Mesendoderm (in vitro differentiated cells): ENCODE measurements around the gene NLRP13.

Experiments
- DNase-seq: peaks from one replicate; pipeline ENCODE4 v3.0.0; 2013
- H2AK5ac ChIP-seq: 2 replicates; pipeline ENCODE4 v1.6.1; 2013; ENCODE audit warnings: low read length, inconsistent platforms
- H2BK120ac ChIP-seq: 2 replicates; pipeline ENCODE4 v1.6.1; 2013; ENCODE audit warnings: low read depth, mild to moderate bottlenecking, low read length, moderate library complexity, mixed read lengths
- H2BK15ac ChIP-seq: replicated peaks from 2 replicates; pipeline ENCODE4 v1.6.1; 2013; ENCODE audit warnings: low read depth, mild to moderate bottlenecking, moderate library complexity
- H2BK5ac ChIP-seq: 2 replicates; pipeline ENCODE4 v1.6.1; 2013; ENCODE audit warnings: low read length, inconsistent platforms
- H3K18ac ChIP-seq: 2 replicates; pipeline ENCODE4 v1.6.1; 2013; ENCODE audit warnings: mild to moderate bottlenecking, low read length, mixed read lengths
- H3K23ac ChIP-seq: one replicate; pipeline ENCODE4 v1.6.1; 2013; ENCODE audit warnings: low read length
- H3K27ac ChIP-seq: 2 replicates; pipeline ENCODE4 v1.5.1; 2013; ENCODE audit warnings: low read depth, mild to moderate bottlenecking, inconsistent platforms, low read length, moderate library complexity
- H3K27me3 ChIP-seq: 2 replicates; pipeline ENCODE4 v1.6.1; 2013; ENCODE audit warnings: low read length, control low read depth, mild to moderate bottlenecking, inconsistent platforms; ENCODE audit not compliant: insufficient read depth, poor library complexity
- H3K36me3 ChIP-seq: 2 replicates; pipeline ENCODE4 v1.6.1; 2013; ENCODE audit warnings: low read length, inconsistent platforms; ENCODE audit not compliant: control insufficient read depth, insufficient read depth
- H3K4ac ChIP-seq: one replicate; pipeline ENCODE4 v1.6.1; 2013; ENCODE audit warnings: low read depth, mild to moderate bottlenecking, low read length, moderate library complexity
- H3K4me1 ChIP-seq: 2 replicates; pipeline ENCODE4 v1.6.1; 2013; ENCODE audit warnings: low read depth, low read length, inconsistent platforms; ENCODE audit not compliant: control insufficient read depth
- H3K4me2 ChIP-seq: 2 replicates; pipeline ENCODE4 v1.6.1; 2013; ENCODE audit warnings: low read length
- H3K4me3 ChIP-seq: 2 replicates; pipeline ENCODE4 v1.5.1; 2013; ENCODE audit warnings: mild to moderate bottlenecking, low read length
- H3K56ac ChIP-seq: one replicate; pipeline ENCODE4 v1.6.1; 2013; ENCODE audit warnings: low read length
- H3K79me1 ChIP-seq: 2 replicates; pipeline ENCODE4 v1.6.1; 2013; ENCODE audit warnings: low read length, inconsistent platforms
- H3K79me2 ChIP-seq: 2 replicates; pipeline ENCODE4 v1.6.1; 2013; ENCODE audit warnings: mild to moderate bottlenecking, low read length; ENCODE audit not compliant: control insufficient read depth, insufficient read depth
- H3K9ac ChIP-seq: 2 replicates; pipeline ENCODE4 v1.6.1; 2013; ENCODE audit warnings: low read length, inconsistent platforms
- H4K5ac ChIP-seq: one replicate; pipeline ENCODE4 v1.6.1; 2013; ENCODE audit warnings: low read length
- H4K8ac ChIP-seq: one replicate; pipeline ENCODE4 v1.6.1; 2013; ENCODE audit warnings: low read depth, mild to moderate bottlenecking, control low read depth, low read length, moderate library complexity
- WGBS: extraction: QIAGEN DNeasy Blood & Tissue Kit; methylation state at CpG from one replicate; pipeline ENCODE4 v1.1.7; 2013; ENCODE audit warnings: low lambda C conversion rate, missing lambda C conversion rate; ENCODE audit not compliant: insufficient coverage; ENCODE audit errors: extremely low coverage; 5-methylcytosine and 5-hydroxymethylcytosine counted together

The NLRP13 gene

GRCh38 chr19:55912916-55913315 is 19.2 kb downstream of the NLRP13 start:
- Histone ChIP-seq H3K4me1 (no peaks in the 10 kb centered on the region), H2AK5ac (no peak overlapping the region), H2BK5ac (no peak overlapping the region), H4K8ac (no peak overlapping the region), H3K79me1 (no peaks in the 10 kb centered on the region), H3K56ac (no peak overlapping the region), H2BK120ac (no peak overlapping the region), H3K9ac (no peak overlapping the region), H3K79me2 (no peaks in the 10 kb centered on the region), H3K23ac (no peak overlapping the region), H3K27ac (no peak overlapping the region), H3K27me3 (no peaks in the 10 kb centered on the region), H2BK15ac (no peak overlapping the region), H3K4ac (no peak overlapping the region), H3K4me2 (no peak overlapping the region), H3K18ac (no peak overlapping the region), H4K5ac (no peak overlapping the region), H3K4me3 (no peak overlapping the region), H3K36me3 (no peaks in the 10 kb centered on the region)
- DNase-seq = no peak
- no CpG with 5 or more reads among the region's 7 CpGs for WGBS

- H2BK120ac ChIP-seq = no peak overlapping the region
- H2AK5ac ChIP-seq = no peak overlapping the region
- H3K4ac ChIP-seq = no peak overlapping the region
- H3K56ac ChIP-seq = no peak overlapping the region
- H3K36me3 ChIP-seq = no peaks in the 10 kb centered on the region
- H3K27me3 ChIP-seq = no peaks in the 10 kb centered on the region
- no CpG with 5 or more reads among the region's 2 CpGs for WGBS
- H3K4me3 ChIP-seq = no peak overlapping the region
- H3K23ac ChIP-seq = no peak overlapping the region
- no peak overlapping the region for H3K18ac ChIP-seq
- no peak overlapping the region for H4K8ac ChIP-seq
- H3K27ac ChIP-seq = no peak overlapping the region
- H2BK5ac ChIP-seq = no peak overlapping the region
- H3K9ac ChIP-seq = no peak overlapping the region
- H3K79me2 ChIP-seq = no peaks in the 10 kb centered on the region
- H2BK15ac ChIP-seq = no peak overlapping the region
- no peaks in the 10 kb centered on the region for H3K4me1 ChIP-seq
- H3K79me1 ChIP-seq = no peaks in the 10 kb centered on the region
- H3K4me2 ChIP-seq = no peak overlapping the region
- no peak overlapping the region for H4K5ac ChIP-seq
- no peak for DNase-seq
These were observed 22.3 kb downstream of the NLRP13 start for GRCh38 chr19:55909801-55910200.

- no peak overlapping the region for H3K56ac ChIP-seq
- H3K79me1 ChIP-seq = no peaks in the 10 kb centered on the region
- H3K27ac ChIP-seq = no peak overlapping the region
- no peak overlapping the region for H3K9ac ChIP-seq
- no peak for DNase-seq
- no peak overlapping the region for H2AK5ac ChIP-seq
- H3K23ac ChIP-seq = no peak overlapping the region
- H3K4me3 ChIP-seq = no peak overlapping the region
- no peaks in the 10 kb centered on the region for H3K4me1 ChIP-seq
- H3K4me2 ChIP-seq = no peak overlapping the region
- H2BK15ac ChIP-seq = no peak overlapping the region
- no peak overlapping the region for H2BK5ac ChIP-seq
- no peaks in the 10 kb centered on the region for H3K36me3 ChIP-seq
- no peak overlapping the region for H2BK120ac ChIP-seq
- no peaks in the 10 kb centered on the region for H3K27me3 ChIP-seq
- no peak overlapping the region for H3K4ac ChIP-seq
- no peak overlapping the region for H4K8ac ChIP-seq
- WGBS = no CpG with 5 or more reads among the region's 3 CpGs
- no peaks in the 10 kb centered on the region for H3K79me2 ChIP-seq
- no peak overlapping the region for H3K18ac ChIP-seq
- no peak overlapping the region for H4K5ac ChIP-seq
These were observed 24.4 kb downstream of the NLRP13 start for GRCh38 chr19:55907746-55908145.

GRCh38 chr19:55907286-55907685 is 24.9 kb downstream of the NLRP13 start:
- no peak for DNase-seq
- no peak overlapping the region for H3K18ac ChIP-seq
- H3K4me2 ChIP-seq = no peak overlapping the region
- no peak overlapping the region for H2BK5ac ChIP-seq
- no peaks in the 10 kb centered on the region for H3K27me3 ChIP-seq
- H3K27ac ChIP-seq = no peak overlapping the region
- no peaks in the 10 kb centered on the region for H3K79me1 ChIP-seq
- no peak overlapping the region for H3K9ac ChIP-seq
- no peak overlapping the region for H4K5ac ChIP-seq
- H2BK15ac ChIP-seq = no peak overlapping the region
- no peak overlapping the region for H4K8ac ChIP-seq
- H3K4ac ChIP-seq = no peak overlapping the region
- H2AK5ac ChIP-seq = no peak overlapping the region
- WGBS = no CpG with 5 or more reads among the region's 7 CpGs
- H2BK120ac ChIP-seq = no peak overlapping the region
- no peaks in the 10 kb centered on the region for H3K36me3 ChIP-seq
- no peak overlapping the region for H3K23ac ChIP-seq
- no peaks in the 10 kb centered on the region for H3K79me2 ChIP-seq
- H3K4me3 ChIP-seq = no peak overlapping the region
- no peaks in the 10 kb centered on the region for H3K4me1 ChIP-seq
- H3K56ac ChIP-seq = no peak overlapping the region

- Histone ChIP-seq H4K5ac (no peak overlapping the region), H3K27me3 (no peaks in the 10 kb centered on the region), H3K27ac (no peak overlapping the region), H3K9ac (no peak overlapping the region), H3K79me2 (no peaks in the 10 kb centered on the region), H3K23ac (no peak overlapping the region), H3K4me2 (no peak overlapping the region), H2BK120ac (no peak overlapping the region), H3K56ac (no peak overlapping the region), H2AK5ac (no peak overlapping the region), H4K8ac (no peak overlapping the region), H3K79me1 (no peaks in the 10 kb centered on the region), H3K4ac (no peak overlapping the region), H3K36me3 (no peaks in the 10 kb centered on the region), H3K18ac (no peak overlapping the region), H2BK15ac (no peak overlapping the region), H2BK5ac (no peak overlapping the region), H3K4me1 (no peaks in the 10 kb centered on the region), H3K4me3 (no peak overlapping the region)
- DNase-seq = no peak
- WGBS = no CpG with 5 or more reads among the region's 9 CpGs
These were observed 29.9 kb downstream of the NLRP13 start for GRCh38 chr19:55902080-55902751.
